K562 (cell line): ENCODE results near the gene KRTAP10-4.

Source experiments
- ATF7 ChIP-seq: fragments of 450-650 bp; IDR thresholded peaks from 2 replicates; pipeline ENCODE4 v1.7.1; 2014; ENCODE audit warnings: mild to moderate bottlenecking, moderate library complexity
- CHD2 ChIP-seq: IDR thresholded peaks from 2 replicates; pipeline ENCODE4 v1.6.1; 2011; ENCODE audit warnings: low read depth, low read length
- CREM ChIP-seq: IDR thresholded peaks from 2 replicates; pipeline ENCODE4 v1.6.1; 2014; ENCODE audit warnings: antibody characterized with exemption, low read depth
- FUS ChIP-seq: fragments of 200-400 bp; formaldehyde crosslinking; optimal IDR thresholded peaks from 2 replicates; pipeline ENCODE3; 2017; ENCODE audit warnings: low read depth, low read length
- HNRNPL ChIP-seq: fragments of 200-400 bp; formaldehyde crosslinking; IDR thresholded peaks from 2 replicates; pipeline ENCODE4 v1.6.1; 2017; ENCODE audit warnings: low read depth, mild to moderate bottlenecking, low read length
- POLR2A ChIP-seq: fragments of 450-650 bp; conservative IDR thresholded peaks from 2 replicates; pipeline ENCODE4 v1.6.1; 2016
- RCOR1 ChIP-seq, 2 experiments: IDR thresholded peaks; 2 replicates each; pipeline ENCODE4 v1.6.1; 2012; ENCODE audit warnings: low read depth in 2 of 2, low read length in 2 of 2, borderline replicate concordance in 1 of 2, improper control_type of control experiment in 1 of 2
- SMAD4 ChIP-seq: fragments of 250-450 bp; sonication (Bioruptor Pico); conservative IDR thresholded peaks from 2 replicates; pipeline ENCODE4 v1.8.0; 2021; ENCODE audit warnings: inconsistent platforms, mild to moderate bottlenecking, moderate library complexity
- TARDBP ChIP-seq: fragments of 450-650 bp; IDR thresholded peaks from 2 replicates; pipeline ENCODE4 v1.6.1; 2016
- ZNF384 ChIP-seq: IDR thresholded peaks from 2 replicates; pipeline ENCODE4 v1.6.1; 2012; ENCODE audit warnings: low read depth, low read length, improper control_type of control experiment

DNA sequence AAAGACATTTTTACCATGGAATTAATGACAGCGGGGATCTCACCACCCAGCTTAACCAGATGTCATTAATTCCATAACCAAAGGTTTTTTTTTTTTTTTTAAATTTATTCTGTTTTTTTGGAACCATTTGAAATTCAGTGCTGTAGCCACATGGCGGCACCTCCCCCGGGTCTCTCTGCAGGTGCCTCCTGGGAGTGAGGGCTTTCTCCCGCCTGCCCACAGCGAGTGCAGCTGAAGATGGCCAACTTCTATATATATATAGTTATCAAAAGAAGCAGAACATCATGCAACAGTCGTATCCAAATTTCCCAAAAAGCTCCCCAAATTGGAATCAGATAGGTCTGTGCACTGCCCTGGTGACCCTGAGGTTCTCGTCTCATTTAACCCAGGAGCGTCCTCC is 41.9 kb downstream of the KRTAP10-4 start:
- TF ChIP-seq SMAD4 (CRISPR knock-in tag) (no peak), TARDBP (no peak), FUS (no peak), POLR2A (no peak), CHD2 (no peak), HNRNPL (no peak), RCOR1 (IDR thresholded peaks at IDR 0.05; ENCODE audit: borderline replicate concordance in 1 of 2, low read depth in 2 of 2, low read length in 2 of 2) (no peak), ZNF384 (no peak), ATF7 (no peak), CREM (no peak)
